ENCODE results near the gene STRA8.

The STRA8 gene

GRCh38 chr7:135238112-135238744 is 4.6 kb downstream of the STRA8 start:
- TF ChIP-seq CTCF (IDR thresholded peaks at IDR 0.05; ENCODE audit: insufficient read depth, low read length, missing control alignments) = peak; percentile 15
- CTCF ChIA-PET = interaction anchor here (1.2 to 1.9 kb wide), 2 partner anchors 10 to 42 kb away, joined by 3 to 4 read pairs; no protein-coding TSS in a partner anchor
- POLR2A ChIA-PET = interaction anchor here (0.8 kb wide), 1 partner anchor 548 kb away, joined by 4 read pairs; no protein-coding TSS in a partner anchor
- DNase-seq (ENCODE audit: low read depth, low spot score) = no peak
- H3K4me3 ChIP-seq (ENCODE audit: low read depth, low read length) = no peak overlapping the region

GRCh38 chr7:135239263-135239662 is 5.6 kb downstream of the STRA8 start:
- no peak overlapping the region for H3K4me3 ChIP-seq (ENCODE audit: low read depth, low read length)
- no peak for TF ChIP-seq CTCF (IDR thresholded peaks at IDR 0.05; ENCODE audit: insufficient read depth, low read length, missing control alignments)
- CTCF ChIA-PET = interaction anchor here (1.0 to 1.9 kb wide), 2 partner anchors 35 to 41 kb away, joined by 3 to 4 read pairs; no protein-coding TSS in a partner anchor
- POLR2A ChIA-PET = interaction anchor here (0.8 kb wide), 1 partner anchor 549 kb away, joined by 4 read pairs; no protein-coding TSS in a partner anchor
- no peak for DNase-seq (ENCODE audit: low read depth, low spot score)

GRCh38 chr7:135240441-135240840 is 6.8 kb downstream of the STRA8 start:
- H3K4me3 ChIP-seq (ENCODE audit: low read depth, low read length) = no peak overlapping the region
- ChIA-PET POLR2A (no interaction called here), CTCF (interaction anchor here (1.9 kb wide), 1 partner anchor 40 kb away, joined by 4 read pairs; no protein-coding TSS in a partner anchor)
- DNase-seq (ENCODE audit: low read depth, low spot score) = no peak
- TF ChIP-seq CTCF (IDR thresholded peaks at IDR 0.05; ENCODE audit: insufficient read depth, low read length, missing control alignments) = no peak

- CTCF ChIA-PET = no interaction called here
- POLR2A ChIA-PET = no interaction called here
- DNase-seq (ENCODE audit: low read depth, low spot score) = no peak
- no peak for TF ChIP-seq CTCF (IDR thresholded peaks at IDR 0.05; ENCODE audit: insufficient read depth, low read length, missing control alignments)
- H3K4me3 ChIP-seq (ENCODE audit: low read depth, low read length) = no peak overlapping the region
Measured at GRCh38 chr7:135242096-135242684, 8.6 kb downstream of the STRA8 start.

- DNase-seq (ENCODE audit: low read depth, low spot score) = no peak
- TF ChIP-seq CTCF (IDR thresholded peaks at IDR 0.05; ENCODE audit: insufficient read depth, low read length, missing control alignments) = no peak
- POLR2A ChIA-PET = no interaction called here
- CTCF ChIA-PET = no interaction called here
- H3K4me3 ChIP-seq (ENCODE audit: low read depth, low read length) = no peak overlapping the region
Measured at GRCh38 chr7:135245226-135246190, 11.9 kb downstream of the STRA8 start.

Data from AG04449 (cell line).